KMS-11 (cell line): ENCODE results near the gene NCF1.
"Not testable (repeated sequence)": the region's sequence is repeated elsewhere in the genome, so short reads cannot be mapped to it uniquely, and the experiment has no call there.

ENCODE experiments used
- H2AFZ ChIP-seq: fragments of 200-600 bp; sonication (generic); 2 replicates; pipeline ENCODE4 v1.6.1; 2016; ENCODE audit warnings: antibody characterized with exemption, mixed run types, low read depth
- H3K27ac ChIP-seq: fragments of 200-600 bp; sonication (generic); 2 replicates; pipeline ENCODE4 v1.6.1; 2016; ENCODE audit warnings: mild to moderate bottlenecking, mixed run types
- H3K27me3 ChIP-seq: fragments of 200-600 bp; sonication (generic); 2 replicates; pipeline ENCODE4 v1.6.1; 2017; ENCODE audit warnings: mild to moderate bottlenecking, low read depth, mixed run types, moderate library complexity; ENCODE audit not compliant: insufficient read depth
- H3K36me3 ChIP-seq: fragments of 200-600 bp; sonication (generic); 2 replicates; pipeline ENCODE4 v1.6.1; 2017; ENCODE audit warnings: mild to moderate bottlenecking, mixed run types; ENCODE audit not compliant: insufficient read depth
- H3K4me1 ChIP-seq: fragments of 200-600 bp; sonication (generic); 2 replicates; pipeline ENCODE4 v1.6.1; 2016; ENCODE audit warnings: mild to moderate bottlenecking, low read depth, mixed run types; ENCODE audit not compliant: poor library complexity, severe bottlenecking
- H3K4me2 ChIP-seq: fragments of 200-600 bp; sonication (generic); 2 replicates; pipeline ENCODE4 v1.7.0; 2016; ENCODE audit warnings: mild to moderate bottlenecking, mixed run types
- H3K4me3 ChIP-seq: fragments of 200-600 bp; sonication (generic); IDR thresholded peaks from 2 replicates; pipeline ENCODE4 v1.6.1; 2017; ENCODE audit warnings: low read depth, low read length, mixed read lengths; ENCODE audit not compliant: insufficient read depth
- H3K79me2 ChIP-seq: fragments of 200-600 bp; sonication (generic); 2 replicates; pipeline ENCODE4 v1.6.1; 2016; ENCODE audit warnings: low read depth, mixed run types; ENCODE audit not compliant: insufficient read depth
- H3K9ac ChIP-seq: fragments of 200-600 bp; sonication (generic); 2 replicates; pipeline ENCODE4 v1.6.1; 2016; ENCODE audit warnings: mild to moderate bottlenecking, mixed run types
- H4K20me1 ChIP-seq: fragments of 200-600 bp; sonication (generic); 2 replicates; pipeline ENCODE4 v1.6.1; 2016; ENCODE audit warnings: mild to moderate bottlenecking, mixed run types; ENCODE audit not compliant: insufficient read depth

The NCF1 gene

GRCh38 chr7:74829959-74830358 is 56.1 kb downstream of the NCF1 start:
- H3K9ac ChIP-seq, H2AFZ ChIP-seq, H3K27me3 ChIP-seq, H3K4me2 ChIP-seq, H4K20me1 ChIP-seq, H3K27ac ChIP-seq, H3K79me2 ChIP-seq, H3K4me1 ChIP-seq, H3K4me3 ChIP-seq, H3K36me3 ChIP-seq: not testable (repeated sequence)

- H3K4me2 ChIP-seq, H3K27me3 ChIP-seq, H4K20me1 ChIP-seq, H3K4me3 ChIP-seq, H3K36me3 ChIP-seq, H3K4me1 ChIP-seq, H3K9ac ChIP-seq, H2AFZ ChIP-seq, H3K79me2 ChIP-seq, H3K27ac ChIP-seq: not testable (repeated sequence)
These were observed 56.6 kb downstream of the NCF1 start for GRCh38 chr7:74830411-74830810.
